KMS-11 (cell line): ENCODE measurements around the gene DDC.

Source experiments
- H2AFZ ChIP-seq: fragments of 200-600 bp; sonication (generic); 2 replicates; pipeline ENCODE4 v1.6.1; 2016; ENCODE audit warnings: antibody characterized with exemption, mixed run types, low read depth
- H3K27ac ChIP-seq: fragments of 200-600 bp; sonication (generic); 2 replicates; pipeline ENCODE4 v1.6.1; 2016; ENCODE audit warnings: mild to moderate bottlenecking, mixed run types
- H3K27me3 ChIP-seq: fragments of 200-600 bp; sonication (generic); 2 replicates; pipeline ENCODE4 v1.6.1; 2017; ENCODE audit warnings: mild to moderate bottlenecking, low read depth, mixed run types, moderate library complexity; ENCODE audit not compliant: insufficient read depth
- H3K36me3 ChIP-seq: fragments of 200-600 bp; sonication (generic); 2 replicates; pipeline ENCODE4 v1.6.1; 2017; ENCODE audit warnings: mild to moderate bottlenecking, mixed run types; ENCODE audit not compliant: insufficient read depth
- H3K4me1 ChIP-seq: fragments of 200-600 bp; sonication (generic); 2 replicates; pipeline ENCODE4 v1.6.1; 2016; ENCODE audit warnings: mild to moderate bottlenecking, low read depth, mixed run types; ENCODE audit not compliant: poor library complexity, severe bottlenecking
- H3K4me2 ChIP-seq: fragments of 200-600 bp; sonication (generic); 2 replicates; pipeline ENCODE4 v1.7.0; 2016; ENCODE audit warnings: mild to moderate bottlenecking, mixed run types
- H3K4me3 ChIP-seq: fragments of 200-600 bp; sonication (generic); IDR thresholded peaks from 2 replicates; pipeline ENCODE4 v1.6.1; 2017; ENCODE audit warnings: low read depth, low read length, mixed read lengths; ENCODE audit not compliant: insufficient read depth
- H3K79me2 ChIP-seq: fragments of 200-600 bp; sonication (generic); 2 replicates; pipeline ENCODE4 v1.6.1; 2016; ENCODE audit warnings: low read depth, mixed run types; ENCODE audit not compliant: insufficient read depth
- H3K9ac ChIP-seq: fragments of 200-600 bp; sonication (generic); 2 replicates; pipeline ENCODE4 v1.6.1; 2016; ENCODE audit warnings: mild to moderate bottlenecking, mixed run types
- H4K20me1 ChIP-seq: fragments of 200-600 bp; sonication (generic); 2 replicates; pipeline ENCODE4 v1.6.1; 2016; ENCODE audit warnings: mild to moderate bottlenecking, mixed run types; ENCODE audit not compliant: insufficient read depth
- TF ChIP-seq, protein P1 (sequence below): fragments of 200-600 bp; sonication (generic); conservative IDR thresholded peaks from 2 replicates; pipeline ENCODE4 v1.6.1; 2017; ENCODE audit warnings: low read depth, mild to moderate bottlenecking, antibody characterized with exemption, low read length, moderate library complexity, mixed read lengths

DDC gene

DNA sequence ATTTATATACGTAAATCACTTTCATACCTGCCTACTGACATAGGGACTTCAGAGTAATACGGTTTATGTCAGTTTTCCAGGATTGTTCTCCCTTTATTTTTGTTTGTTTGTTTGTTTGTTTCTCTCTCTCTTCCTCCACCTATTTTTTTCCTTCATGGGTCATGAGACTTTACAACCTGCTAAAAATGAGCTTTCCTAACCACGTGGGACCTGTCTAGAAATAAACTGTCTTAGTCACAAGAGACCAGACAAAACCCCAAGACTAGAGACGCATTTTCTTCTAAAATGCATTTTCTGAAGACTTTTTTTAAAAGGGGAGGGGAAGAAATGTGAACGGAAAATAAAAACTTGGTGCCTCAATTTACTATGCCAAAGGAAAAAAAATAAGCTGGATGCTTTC lies 74.0 kb downstream of the DDC start:
- no peak overlapping the region for H3K27ac ChIP-seq
- H3K4me3 ChIP-seq: no peak overlapping the region
- H3K79me2 ChIP-seq: no peaks in the 10 kb centered on the region
- H3K9ac ChIP-seq: no peak overlapping the region
- H3K27me3 ChIP-seq: no peaks in the 10 kb centered on the region; the same call in 1 of the 2 replicates
- TF ChIP-seq, protein P1, sequence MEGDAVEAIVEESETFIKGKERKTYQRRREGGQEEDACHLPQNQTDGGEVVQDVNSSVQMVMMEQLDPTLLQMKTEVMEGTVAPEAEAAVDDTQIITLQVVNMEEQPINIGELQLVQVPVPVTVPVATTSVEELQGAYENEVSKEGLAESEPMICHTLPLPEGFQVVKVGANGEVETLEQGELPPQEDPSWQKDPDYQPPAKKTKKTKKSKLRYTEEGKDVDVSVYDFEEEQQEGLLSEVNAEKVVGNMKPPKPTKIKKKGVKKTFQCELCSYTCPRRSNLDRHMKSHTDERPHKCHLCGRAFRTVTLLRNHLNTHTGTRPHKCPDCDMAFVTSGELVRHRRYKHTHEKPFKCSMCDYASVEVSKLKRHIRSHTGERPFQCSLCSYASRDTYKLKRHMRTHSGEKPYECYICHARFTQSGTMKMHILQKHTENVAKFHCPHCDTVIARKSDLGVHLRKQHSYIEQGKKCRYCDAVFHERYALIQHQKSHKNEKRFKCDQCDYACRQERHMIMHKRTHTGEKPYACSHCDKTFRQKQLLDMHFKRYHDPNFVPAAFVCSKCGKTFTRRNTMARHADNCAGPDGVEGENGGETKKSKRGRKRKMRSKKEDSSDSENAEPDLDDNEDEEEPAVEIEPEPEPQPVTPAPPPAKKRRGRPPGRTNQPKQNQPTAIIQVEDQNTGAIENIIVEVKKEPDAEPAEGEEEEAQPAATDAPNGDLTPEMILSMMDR: no peak
- H2AFZ ChIP-seq: no peak overlapping the region
- no peaks in the 10 kb centered on the region for H4K20me1 ChIP-seq
- no peaks in the 10 kb centered on the region for H3K36me3 ChIP-seq
- H3K4me1 ChIP-seq: no peaks in the 10 kb centered on the region
- no peak overlapping the region for H3K4me2 ChIP-seq

DNA sequence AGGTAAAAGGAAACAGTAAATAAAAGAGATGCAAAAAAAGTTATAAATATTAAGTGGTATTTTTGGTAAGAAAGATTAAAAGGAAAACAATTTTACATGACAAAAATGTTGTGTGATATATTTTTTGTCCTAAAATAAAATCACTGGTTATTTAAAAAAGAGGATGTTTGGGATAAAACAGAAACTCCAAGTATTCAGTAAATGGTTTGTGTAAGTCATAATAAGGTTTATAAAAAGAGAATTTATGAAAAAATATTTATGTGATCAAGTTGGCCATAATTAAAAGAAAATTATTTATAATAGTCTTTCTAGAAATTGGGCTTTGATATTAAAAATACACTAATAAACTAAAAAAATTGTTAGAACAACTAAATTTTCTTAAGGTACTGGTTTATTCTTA lies 76.8 kb downstream of the DDC start:
- Histone ChIP-seq H3K79me2 (no peaks in the 10 kb centered on the region), H3K4me2 (no peak overlapping the region), H3K4me3 (no peak overlapping the region), H3K27me3 (no peaks in the 10 kb centered on the region; the same call in 1 of the 2 replicates), H2AFZ (no peak overlapping the region), H3K36me3 (no peaks in the 10 kb centered on the region), H3K4me1 (no peaks in the 10 kb centered on the region), H3K27ac (no peak overlapping the region), H3K9ac (no peak overlapping the region), H4K20me1 (no peaks in the 10 kb centered on the region)
- TF ChIP-seq, protein P1: no peak

DNA sequence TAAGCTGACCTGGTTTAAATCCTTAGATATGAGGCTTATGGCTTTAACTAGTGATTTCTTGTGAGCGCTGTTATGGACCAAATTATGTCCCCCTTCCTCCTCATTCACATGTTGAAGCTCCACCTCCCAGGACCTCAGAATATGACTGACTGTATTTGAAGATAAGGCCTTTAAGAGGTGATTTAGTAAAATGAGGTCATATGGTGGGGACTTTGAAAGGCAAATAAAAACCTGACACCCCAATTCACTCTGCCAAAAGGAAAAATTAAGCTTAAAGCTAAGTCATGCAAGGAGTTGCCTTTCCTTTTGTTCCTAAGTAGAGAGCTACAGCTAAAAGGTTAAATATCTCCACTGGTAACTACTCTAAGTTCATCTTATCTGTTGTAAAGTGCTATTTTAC lies 78.7 kb downstream of the DDC start:
- Histone ChIP-seq H2AFZ (no peak overlapping the region), H3K4me3 (no peak overlapping the region), H3K79me2 (no peaks in the 10 kb centered on the region)

DNA sequence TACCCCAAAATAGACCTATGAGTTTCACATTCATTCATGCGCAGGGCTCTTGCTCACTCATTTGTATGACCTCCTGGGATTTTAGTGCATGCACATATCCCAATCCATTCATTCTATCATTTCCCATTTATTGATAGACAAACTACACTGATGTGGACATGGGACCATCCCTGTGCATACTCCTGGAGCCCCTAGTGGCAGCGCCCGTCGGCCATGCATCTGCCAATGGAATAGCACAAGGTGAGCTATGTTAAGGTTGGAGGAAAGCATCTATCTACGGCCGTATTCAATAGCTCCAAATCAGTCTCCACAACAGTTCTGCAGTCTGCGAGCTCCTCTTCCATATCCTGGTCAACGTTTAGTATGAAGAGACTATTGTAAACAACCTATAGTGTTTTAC lies 83.3 kb downstream of the DDC start:
- H3K4me2 ChIP-seq: no peak overlapping the region
- H2AFZ ChIP-seq: no peak overlapping the region
- H3K27ac ChIP-seq: no peak overlapping the region
- H3K4me1 ChIP-seq: no peaks in the 10 kb centered on the region
- TF ChIP-seq, protein P1: no peak
- no peaks in the 10 kb centered on the region for H3K36me3 ChIP-seq
- no peaks in the 10 kb centered on the region for H4K20me1 ChIP-seq
- H3K79me2 ChIP-seq: no peaks in the 10 kb centered on the region
- H3K9ac ChIP-seq: no peak overlapping the region
- H3K4me3 ChIP-seq: no peak overlapping the region
- H3K27me3 ChIP-seq: no peaks in the 10 kb centered on the region

More for the DNA sequence above, 78.7 kb downstream of the DDC start:
- Histone ChIP-seq H3K27ac (no peak overlapping the region), H3K27me3 (no peaks in the 10 kb centered on the region; the same call in 1 of the 2 replicates), H3K4me2 (no peak overlapping the region), H3K4me1 (no peaks in the 10 kb centered on the region), H4K20me1 (no peaks in the 10 kb centered on the region), H3K36me3 (no peaks in the 10 kb centered on the region), H3K9ac (no peak overlapping the region)
- TF ChIP-seq, protein P1: no peak
